ENCODE measurements around the gene ASZ1. TPM values are rescaled to one million over a fixed set of nuclear protein-coding genes. Genes with fewer than 3 reads are reported as not detected.

The ASZ1 gene
- total RNA-seq, 3 donors from 2014 or later (not counting 1 experiment from before 2014, with no cell fraction given) = not detected

GRCh38 chr7:117458977-117459583 lies 31.8 kb upstream of the ASZ1 start:
- no peaks in the 10 kb centered on the region for H3K9me3 ChIP-seq (ENCODE audit: control insufficient read depth, insufficient read depth, low read length)
- no peak overlapping the region for H3K27ac ChIP-seq (ENCODE audit: low read length)
- DNase-seq = peak in 1 of 2 donors; percentile 5
- H3K4me3 ChIP-seq (ENCODE audit: low read length) = no peak overlapping the region
- WGBS (ENCODE audit: insufficient coverage) = no CpG with 5 or more reads among the region's 3 CpGs
- peaks cover 2 to 6% of the 10 kb centered on the region in 2 donors for H3K9me3 Mint-ChIP-seq
- intact Hi-C loops (cut with micrococcal nuclease) = loop anchor here (5.0 kb wide), 1 partner anchor 52 kb away; no protein-coding TSS in a partner anchor
- no peaks in the 10 kb centered on the region for H3K36me3 ChIP-seq (ENCODE audit: control insufficient read depth, insufficient read depth, low read length)
- no peaks in the 10 kb centered on the region for H3K4me1 ChIP-seq (ENCODE audit: control insufficient read depth, insufficient read depth, low read length)
- no peak for ATAC-seq
- H3K4me1 Mint-ChIP-seq = no peaks in the 10 kb centered on the region
- H3K4me3 Mint-ChIP-seq = no peak overlapping the region
- H3K36me3 Mint-ChIP-seq = no peaks in the 10 kb centered on the region
- H3K27ac Mint-ChIP-seq = no peak overlapping the region
- H3K27me3 Mint-ChIP-seq (ENCODE audit: low read depth in 2 of 2) = no peaks in the 10 kb centered on the region
- no peak for TF ChIP-seq CTCF (IDR thresholded peaks at IDR 0.05)
- no peaks in the 10 kb centered on the region for H3K27me3 ChIP-seq (ENCODE audit: control insufficient read depth, insufficient read depth, low read length)

GRCh38 chr7:117448655-117449054 lies 21.4 kb upstream of the ASZ1 start:
- ATAC-seq (no peak), DNase-seq (no peak)
- Mint-ChIP-seq H3K27ac (no peak overlapping the region), H3K36me3 (no peaks in the 10 kb centered on the region), H3K4me3 (no peak overlapping the region), H3K27me3 (ENCODE audit: low read depth in 2 of 2) (no peaks in the 10 kb centered on the region), H3K4me1 (no peaks in the 10 kb centered on the region), H3K9me3 (peaks cover 15 to 18% of the 10 kb centered on the region in 2 donors)
- 63% methylated on average over 2 of the region's 2 CpGs for WGBS (ENCODE audit: insufficient coverage)
- TF ChIP-seq CTCF (IDR thresholded peaks at IDR 0.05) = no peak
- H3K27ac ChIP-seq (ENCODE audit: low read length) = no peak overlapping the region
- H3K4me3 ChIP-seq (ENCODE audit: low read length) = no peak overlapping the region
- peaks cover 10% of the 10 kb centered on the region for H3K9me3 ChIP-seq (ENCODE audit: control insufficient read depth, insufficient read depth, low read length)
- no peaks in the 10 kb centered on the region for H3K4me1 ChIP-seq (ENCODE audit: control insufficient read depth, insufficient read depth, low read length)
- no peaks in the 10 kb centered on the region for H3K36me3 ChIP-seq (ENCODE audit: control insufficient read depth, insufficient read depth, low read length)
- H3K27me3 ChIP-seq (ENCODE audit: control insufficient read depth, insufficient read depth, low read length) = no peaks in the 10 kb centered on the region
- intact Hi-C loops (cut with micrococcal nuclease) = no loop called here

DNA sequence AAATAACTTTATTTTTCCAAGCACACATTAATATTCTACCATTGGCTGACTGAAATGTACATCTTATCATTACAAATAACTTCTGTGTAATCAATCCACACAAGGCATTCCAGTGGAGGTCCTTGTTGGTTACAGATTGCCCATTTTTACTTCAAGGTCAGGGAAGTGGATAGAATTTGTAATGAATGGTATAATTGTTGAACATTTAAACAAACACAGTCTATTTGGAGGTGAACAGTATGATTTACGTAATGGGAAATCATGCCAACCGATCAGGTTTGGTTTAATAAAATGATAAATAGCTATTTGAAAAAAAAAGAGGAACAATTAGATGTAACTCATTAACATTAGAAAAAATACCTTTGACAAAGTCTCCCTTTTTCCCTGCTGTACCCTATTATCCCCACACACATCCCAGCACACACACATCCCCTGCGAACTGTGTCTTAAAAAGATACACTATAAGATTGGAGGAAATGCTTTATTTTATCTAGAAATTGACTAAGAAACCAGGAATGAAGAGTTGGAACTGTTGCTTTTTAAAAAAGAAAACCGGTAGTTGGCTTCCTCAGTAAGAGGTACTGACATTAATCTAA lies 19.0 kb upstream of the ASZ1 start:
- WGBS (ENCODE audit: insufficient coverage) = 83% methylated on average over 1 of the region's 4 CpGs
- H3K27ac Mint-ChIP-seq = no peak overlapping the region
- H3K36me3 ChIP-seq (ENCODE audit: control insufficient read depth, insufficient read depth, low read length) = no peaks in the 10 kb centered on the region

More for the DNA sequence above, 19.0 kb upstream of the ASZ1 start:
- no peaks in the 10 kb centered on the region for H3K4me1 ChIP-seq (ENCODE audit: control insufficient read depth, insufficient read depth, low read length)
- H3K27ac ChIP-seq (ENCODE audit: low read length) = no peak overlapping the region
- peaks cover 15 to 17% of the 10 kb centered on the region in 2 donors for H3K9me3 Mint-ChIP-seq
- no peak overlapping the region for H3K4me3 ChIP-seq (ENCODE audit: low read length)
- H3K4me3 Mint-ChIP-seq = no peak overlapping the region
- peaks cover 10% of the 10 kb centered on the region for H3K9me3 ChIP-seq (ENCODE audit: control insufficient read depth, insufficient read depth, low read length)
- no peaks in the 10 kb centered on the region for H3K36me3 Mint-ChIP-seq
- ATAC-seq (no peak), DNase-seq (no peak)
- no peaks in the 10 kb centered on the region for H3K27me3 ChIP-seq (ENCODE audit: control insufficient read depth, insufficient read depth, low read length)
- TF ChIP-seq CTCF (IDR thresholded peaks at IDR 0.05) = no peak
- no peaks in the 10 kb centered on the region for H3K27me3 Mint-ChIP-seq (ENCODE audit: low read depth in 2 of 2)
- intact Hi-C loops (cut with micrococcal nuclease) = no loop called here
- no peaks in the 10 kb centered on the region for H3K4me1 Mint-ChIP-seq
